ENCODE measurements around the gene RUNX1. TPM values are rescaled to one million over a fixed set of nuclear protein-coding genes. Genes with fewer than 3 reads are reported as not detected.

RUNX1 gene
- total and polyA plus RNA-seq, 4 donors, result 23.3 to 100 (median 33.4) TPM

DNA sequence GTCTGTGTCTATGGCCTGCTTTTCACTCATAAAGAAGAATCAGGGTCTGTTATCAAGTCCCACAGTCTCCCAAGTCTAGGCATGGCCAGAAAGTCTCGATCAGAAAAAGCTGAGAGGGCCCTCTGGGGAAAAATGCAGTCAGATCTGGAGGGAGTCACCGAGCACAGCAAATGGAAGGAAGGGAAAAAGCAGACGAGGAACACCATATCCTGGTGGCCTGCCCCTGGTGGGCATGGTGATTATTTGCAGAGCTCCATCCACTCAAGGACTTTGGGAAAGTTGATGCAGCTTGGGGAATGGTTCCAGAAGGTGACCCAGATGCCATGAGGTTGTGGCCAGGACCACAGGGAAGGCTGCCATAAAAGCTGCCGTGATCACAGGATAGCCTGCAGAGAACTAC is 191.2 kb downstream of the RUNX1 start:
- TF ChIP-seq, protein P1, sequence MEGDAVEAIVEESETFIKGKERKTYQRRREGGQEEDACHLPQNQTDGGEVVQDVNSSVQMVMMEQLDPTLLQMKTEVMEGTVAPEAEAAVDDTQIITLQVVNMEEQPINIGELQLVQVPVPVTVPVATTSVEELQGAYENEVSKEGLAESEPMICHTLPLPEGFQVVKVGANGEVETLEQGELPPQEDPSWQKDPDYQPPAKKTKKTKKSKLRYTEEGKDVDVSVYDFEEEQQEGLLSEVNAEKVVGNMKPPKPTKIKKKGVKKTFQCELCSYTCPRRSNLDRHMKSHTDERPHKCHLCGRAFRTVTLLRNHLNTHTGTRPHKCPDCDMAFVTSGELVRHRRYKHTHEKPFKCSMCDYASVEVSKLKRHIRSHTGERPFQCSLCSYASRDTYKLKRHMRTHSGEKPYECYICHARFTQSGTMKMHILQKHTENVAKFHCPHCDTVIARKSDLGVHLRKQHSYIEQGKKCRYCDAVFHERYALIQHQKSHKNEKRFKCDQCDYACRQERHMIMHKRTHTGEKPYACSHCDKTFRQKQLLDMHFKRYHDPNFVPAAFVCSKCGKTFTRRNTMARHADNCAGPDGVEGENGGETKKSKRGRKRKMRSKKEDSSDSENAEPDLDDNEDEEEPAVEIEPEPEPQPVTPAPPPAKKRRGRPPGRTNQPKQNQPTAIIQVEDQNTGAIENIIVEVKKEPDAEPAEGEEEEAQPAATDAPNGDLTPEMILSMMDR (IDR thresholded peaks at IDR 0.05; ENCODE audit: control extremely low read depth, extremely low read depth), result no peak
- WGBS, 2 donors, result 79 to 80% methylated on average over 4 of the region's 4 CpGs
- no peak overlapping the region for H3K9ac ChIP-seq (ENCODE audit: insufficient read depth in 1 of 2, low read length in 2 of 2)
- H3K9me3 ChIP-seq (ENCODE audit: control insufficient read depth in 4 of 4, insufficient read depth in 3 of 4, low read length in 3 of 4), result no peaks in the 10 kb centered on the region
- no peaks in the 10 kb centered on the region for H3K27me3 ChIP-seq (ENCODE audit: control insufficient read depth in 3 of 3, insufficient read depth in 3 of 3, low read length in 2 of 3)
- no peak overlapping the region for H3K27ac ChIP-seq (ENCODE audit: low read depth in 1 of 2, low read length in 1 of 2)
- DNase-seq (no peak), ATAC-seq (ENCODE audit: insufficient read depth, low FRiP score) (no peak)
- H3K4me3 ChIP-seq, result no peak overlapping the region
- peaks cover 0 to 39% (median 0%) of the 10 kb centered on the region in 4 donors for H3K36me3 ChIP-seq (ENCODE audit: control insufficient read depth in 4 of 4, insufficient read depth in 4 of 4, low read length in 4 of 4)
- H3K4me1 ChIP-seq (ENCODE audit: control insufficient read depth in 5 of 5, insufficient read depth in 5 of 5, low read length in 5 of 5), result no peaks in the 10 kb centered on the region

- H3K27ac ChIP-seq (ENCODE audit: low read depth in 1 of 2, low read length in 1 of 2), result no peak overlapping the region
- no peaks in the 10 kb centered on the region for H3K27me3 ChIP-seq (ENCODE audit: control insufficient read depth in 3 of 3, insufficient read depth in 3 of 3, low read length in 2 of 3)
- ATAC-seq (ENCODE audit: insufficient read depth, low FRiP score), result no peak
- peaks cover 0 to 39% (median 0%) of the 10 kb centered on the region in 4 donors for H3K36me3 ChIP-seq (ENCODE audit: control insufficient read depth in 4 of 4, insufficient read depth in 4 of 4, low read length in 4 of 4)
- no peaks in the 10 kb centered on the region for H3K9me3 ChIP-seq (ENCODE audit: control insufficient read depth in 4 of 4, insufficient read depth in 3 of 4, low read length in 3 of 4)
- no peak overlapping the region for H3K9ac ChIP-seq (ENCODE audit: insufficient read depth in 1 of 2, low read length in 2 of 2)
- TF ChIP-seq, protein P1 (IDR thresholded peaks at IDR 0.05; ENCODE audit: control extremely low read depth, extremely low read depth), result no peak
- no peaks in the 10 kb centered on the region for H3K4me1 ChIP-seq (ENCODE audit: control insufficient read depth in 5 of 5, insufficient read depth in 5 of 5, low read length in 5 of 5)
- 67 to 73% methylated on average over 9 of the region's 9 CpGs for WGBS, 2 donors
- H3K4me3 ChIP-seq, result no peak overlapping the region
- DNase-seq, result peak in 1 of 3 donors; percentile 30
These were observed 191.9 kb downstream of the RUNX1 start for GRCh38 chr21:34857122-34857713.

GRCh38 chr21:34852448-34852847 is 196.7 kb downstream of the RUNX1 start:
- no peak overlapping the region for H3K4me3 ChIP-seq
- H3K9ac ChIP-seq (ENCODE audit: insufficient read depth in 1 of 2, low read length in 2 of 2), result no peak overlapping the region
- no peak overlapping the region for H3K27ac ChIP-seq (ENCODE audit: low read depth in 1 of 2, low read length in 1 of 2)
- TF ChIP-seq, protein P1 (IDR thresholded peaks at IDR 0.05; ENCODE audit: control extremely low read depth, extremely low read depth), result no peak
- peaks cover 0 to 29% (median 0%) of the 10 kb centered on the region in 4 donors for H3K36me3 ChIP-seq (ENCODE audit: control insufficient read depth in 4 of 4, insufficient read depth in 4 of 4, low read length in 4 of 4)
- 61 to 72% methylated on average over 3 of the region's 3 CpGs for WGBS, 2 donors
- ATAC-seq (ENCODE audit: insufficient read depth, low FRiP score), result no peak
- no peaks in the 10 kb centered on the region for H3K9me3 ChIP-seq (ENCODE audit: control insufficient read depth in 4 of 4, insufficient read depth in 3 of 4, low read length in 3 of 4)
- no peaks in the 10 kb centered on the region for H3K4me1 ChIP-seq (ENCODE audit: control insufficient read depth in 5 of 5, insufficient read depth in 5 of 5, low read length in 5 of 5)
- no peaks in the 10 kb centered on the region for H3K27me3 ChIP-seq (ENCODE audit: control insufficient read depth in 3 of 3, insufficient read depth in 3 of 3, low read length in 2 of 3)
- no peak for DNase-seq

Data from lung (tissue), 12 donors.